Psoas muscle (tissue), 8 donors: ENCODE data around the gene GATA1. TPM values are rescaled to one million over a fixed set of nuclear protein-coding genes. Genes with fewer than 3 reads are reported as not detected.

Source experiments
- ATAC-seq, 4 donors: fragments of 200-7000 bp; cut with Tn5 transposase; one replicate each; pipeline ENCODE4 v1.9.1; 2020; ENCODE audit warnings: moderate library complexity in 3 of 4, mild to moderate bottlenecking in 2 of 4
- DNase-seq, 2 donors: peaks; one replicate each; pipeline ENCODE4 v3.0.0-alpha.2; 2020
- H3K27ac ChIP-seq: fragments of 200-600 bp; one replicate; pipeline ENCODE4 v1.8.0; 2022
- H3K27me3 ChIP-seq, 3 donors: fragments of 200-600 bp in 1 of 3; one replicate each; pipeline versions ENCODE4 v1.6.1 to v1.8.0; 2013 to 2022; ENCODE audit warnings: low read length in 2 of 3, mild to moderate bottlenecking in 2 of 3, moderate library complexity in 1 of 3; ENCODE audit not compliant: insufficient read depth in 3 of 3
- H3K36me3 ChIP-seq, 2 donors: fragments of 200-600 bp in 1 of 2; one replicate each; pipeline versions ENCODE4 v1.6.1 to v1.8.0; 2013 to 2022; ENCODE audit warnings: low read depth in 1 of 2, mild to moderate bottlenecking in 1 of 2, moderate library complexity in 1 of 2; ENCODE audit not compliant: insufficient read depth in 1 of 2
- H3K4me1 ChIP-seq: fragments of 200-600 bp; one replicate; pipeline ENCODE4 v1.8.0; 2022
- H3K4me3 ChIP-seq: fragments of 200-600 bp; one replicate; pipeline ENCODE4 v1.8.0; 2022; ENCODE audit warnings: mild to moderate bottlenecking
- H3K9me3 ChIP-seq: fragments of 200-600 bp; one replicate; pipeline ENCODE4 v1.8.0; 2022
- CTCF ChIP-seq: fragments of 200-600 bp; IDR thresholded peaks from one replicate; pipeline ENCODE4 v1.8.0; 2022; ENCODE audit warnings: antibody characterized with exemption
- WGBS, 3 donors: extraction: QIAGEN DNeasy Blood & Tissue Kit; methylation state at CpG; one replicate each; pipeline versions ENCODE4 v1.1.6 to v1.1.7; 2013; 5-methylcytosine and 5-hydroxymethylcytosine counted together
- intact Hi-C, 2 donors: fragments of 100-400 bp; cut with DNase I; formaldehyde crosslinking; loops; one replicate each; pipeline versions ENCODE4 v1.11.0 to v1.14.2; 2022
- polyA plus RNA-seq, 3 donors: library from polyadenylated mRNA; stranded (reverse); fragments of 200-250 nt; gene quantifications; one replicate each; pipeline ENCODE4 v1.2.3, GENCODE V29; 2013
- total RNA-seq, 4 donors: library from RNA; stranded (reverse); fragmentation: NEBNext Ultra II Directional in 2 of 4; extraction: Animal tissue kit (Norgen Biotek cat#: 25700) in 2 of 4; gene quantifications; one replicate each; pipeline versions ENCODE4 v1.2.1 to v1.2.4, GENCODE V29; 2021 to 2023
- donor health status: healthy with polysubstance abuse.
- donor health status: DM: no; HTN: no; CAD: no; lungs with moderate emphysema.
- donor health status: Bipolar disorder and iron deficiency.
- donor health status: healthy.
- donor health status: DM: yes; HTN: yes; CAD: no.
- donor health status: DM: no; HTN: no; CAD: no.
- donor health status: DM: no; HTN: no; CAD: no.
- donor health status: DM: yes; HTN: yes; CAD: no.

The GATA1 gene
- total and polyA plus RNA-seq, 7 donors: 0.03 to 0.17 (median 0.04) TPM; not detected in 4

GRCh38 chrX:48741834-48742233 is 44.6 kb upstream of the GATA1 start:
- WGBS, 3 donors: 87 to 90% (median 87%) methylated on average over 8 of the region's 8 CpGs
- no peaks in the 10 kb centered on the region for H3K4me1 ChIP-seq
- no peak overlapping the region for H3K4me3 ChIP-seq
- DNase-seq: no peak
- no peaks in the 10 kb centered on the region for H3K9me3 ChIP-seq
- no peak overlapping the region for H3K27ac ChIP-seq
- ATAC-seq: no peak
- TF ChIP-seq CTCF: no peak
- no peaks in the 10 kb centered on the region for H3K27me3 ChIP-seq
- H3K36me3 ChIP-seq: no peaks in the 10 kb centered on the region
- intact Hi-C loops: no loop called here

GRCh38 chrX:48745222-48745621 is 41.2 kb upstream of the GATA1 start:
- no peak for TF ChIP-seq CTCF
- Histone ChIP-seq H3K27ac (no peak overlapping the region), H3K4me1 (no peaks in the 10 kb centered on the region), H3K27me3 (no peaks in the 10 kb centered on the region), H3K9me3 (no peaks in the 10 kb centered on the region), H3K4me3 (no peak overlapping the region), H3K36me3 (no peaks in the 10 kb centered on the region)
- 83 to 94% (median 87%) methylated on average over 2 to 4 of the region's 4 CpGs for WGBS, 3 donors
- ATAC-seq: no peak
- DNase-seq: no peak
- intact Hi-C loops: no loop called here

GRCh38 chrX:48747415-48748016 is 38.9 kb upstream of the GATA1 start:
- no peaks in the 10 kb centered on the region for H3K27me3 ChIP-seq
- H3K27ac ChIP-seq: no peak overlapping the region
- DNase-seq (no peak), ATAC-seq (no peak)
- H3K4me3 ChIP-seq: no peak overlapping the region
- intact Hi-C loops: no loop called here
- TF ChIP-seq CTCF: no peak
- no peaks in the 10 kb centered on the region for H3K36me3 ChIP-seq
- H3K4me1 ChIP-seq: no peaks in the 10 kb centered on the region
- no peaks in the 10 kb centered on the region for H3K9me3 ChIP-seq
- WGBS, 3 donors: 52 to 58% (median 54%) methylated on average over 8 of the region's 8 CpGs

- no peaks in the 10 kb centered on the region for H3K4me1 ChIP-seq
- 74 to 84% (median 83%) methylated on average over 5 of the region's 5 CpGs for WGBS, 3 donors
- ATAC-seq: no peak
- DNase-seq: no peak
- TF ChIP-seq CTCF: no peak
- intact Hi-C loops: no loop called here
- H3K27me3 ChIP-seq: no peaks in the 10 kb centered on the region
- no peak overlapping the region for H3K4me3 ChIP-seq
- no peak overlapping the region for H3K27ac ChIP-seq
- no peaks in the 10 kb centered on the region for H3K9me3 ChIP-seq
- no peaks in the 10 kb centered on the region for H3K36me3 ChIP-seq
These were observed 37.2 kb upstream of the GATA1 start for GRCh38 chrX:48749182-48749581.

GRCh38 chrX:48751343-48751742 is 35.0 kb upstream of the GATA1 start:
- DNase-seq: no peak
- Histone ChIP-seq H3K27ac (no peak overlapping the region), H3K9me3 (no peaks in the 10 kb centered on the region), H3K4me1 (no peaks in the 10 kb centered on the region), H3K4me3 (no peak overlapping the region), H3K36me3 (no peaks in the 10 kb centered on the region), H3K27me3 (peaks cover 0 to 13% (median 0%) of the 10 kb centered on the region in 3 donors)
- WGBS, 3 donors: 80 to 91% (median 83%) methylated on average over 3 of the region's 3 CpGs
- TF ChIP-seq CTCF: no peak
- no peak for ATAC-seq
- intact Hi-C loops: no loop called here
